ENCODE data around the gene CALCOCO1. TPM values are rescaled to one million over a fixed set of nuclear protein-coding genes. Genes with fewer than 3 reads are reported as not detected.

Gene CALCOCO1
- polyA plus RNA-seq, 3 donors = 60.1 to 238 (median 69.6) TPM

DNA sequence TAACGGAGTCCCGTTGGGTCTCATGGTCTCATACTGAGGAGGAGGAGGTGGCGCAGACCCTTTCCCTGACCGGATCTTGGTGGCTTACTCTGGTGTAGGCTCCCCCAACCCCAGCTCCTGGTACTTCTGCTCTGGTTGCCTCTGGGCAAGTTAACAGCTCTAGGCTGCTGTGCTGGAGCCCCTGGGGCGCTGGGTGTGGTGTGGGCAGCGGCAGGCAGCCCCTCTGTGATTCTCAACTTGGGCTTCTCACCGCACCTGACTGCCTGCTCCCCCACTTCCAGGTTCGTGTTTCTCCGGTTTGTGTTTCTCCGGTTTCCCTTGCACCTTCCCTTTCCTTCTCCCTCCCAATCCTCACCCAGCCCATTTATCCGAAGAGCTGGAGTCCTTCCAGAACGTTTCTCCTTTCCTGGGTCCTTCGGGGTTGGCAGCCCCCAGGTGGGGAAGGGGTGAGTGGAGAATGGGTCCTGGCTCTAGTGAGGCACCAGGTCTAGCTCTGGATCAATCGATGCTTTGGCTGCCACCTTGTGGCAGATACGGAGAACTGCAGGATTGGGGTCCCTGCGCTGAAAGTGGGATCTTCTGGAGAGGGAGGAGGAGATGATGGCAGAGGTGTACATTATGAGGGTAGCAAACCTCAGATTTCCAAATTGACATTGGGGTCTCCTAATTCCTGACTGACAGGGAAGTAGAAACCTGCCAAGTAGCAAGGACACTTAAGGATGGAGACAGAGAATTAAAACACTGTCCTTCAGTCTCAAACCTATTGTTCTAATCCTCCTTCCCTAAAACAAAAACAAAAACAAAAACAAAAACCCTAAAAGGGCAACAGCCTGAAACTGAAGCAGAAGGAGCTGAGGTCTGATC, 16.2 kb upstream of the CALCOCO1 start:
- peak overlapping the region in 1 of 2 donors; percentile 84 for H3K4me3 Mint-ChIP-seq
- no peaks in the 10 kb centered on the region for H4K20me1 ChIP-seq (ENCODE audit: insufficient read depth, low read length)
- H3K4me2 ChIP-seq (replicated peaks; ENCODE audit: extremely low read depth, low read length, poor library complexity, severe bottlenecking) = peak overlapping the region; percentile 61
- intact Hi-C loops (cut with micrococcal nuclease) = loop anchor here in 1 of 2 donors (2.0 kb wide), 1 partner anchor 41 kb away; no protein-coding TSS in a partner anchor
- H3K9me3 Mint-ChIP-seq = peaks cover 0 to 8% (median 2%) of the 10 kb centered on the region in 7 donors
- peak overlapping the region; percentile 78 for H2AFZ ChIP-seq (ENCODE audit: insufficient read depth, low read depth, low read length, poor library complexity, severe bottlenecking)
- peaks cover 0 to 25% of the 10 kb centered on the region in 2 donors for H3K9me3 ChIP-seq (replicated peaks in 1 of 2; ENCODE audit: control insufficient read depth in 1 of 2, insufficient read depth in 1 of 2, low read length in 2 of 2)
- peaks cover 50 to 86% of the 10 kb centered on the region in 2 donors for H3K27me3 ChIP-seq (ENCODE audit: control insufficient read depth in 2 of 2, insufficient read depth in 2 of 2, low read length in 2 of 2)
- no peaks in the 10 kb centered on the region for H3K36me3 ChIP-seq (replicated peaks in 1 of 2; ENCODE audit: control insufficient read depth in 1 of 2, insufficient read depth in 2 of 2, low read length in 2 of 2)
- TF ChIP-seq, protein P1, sequence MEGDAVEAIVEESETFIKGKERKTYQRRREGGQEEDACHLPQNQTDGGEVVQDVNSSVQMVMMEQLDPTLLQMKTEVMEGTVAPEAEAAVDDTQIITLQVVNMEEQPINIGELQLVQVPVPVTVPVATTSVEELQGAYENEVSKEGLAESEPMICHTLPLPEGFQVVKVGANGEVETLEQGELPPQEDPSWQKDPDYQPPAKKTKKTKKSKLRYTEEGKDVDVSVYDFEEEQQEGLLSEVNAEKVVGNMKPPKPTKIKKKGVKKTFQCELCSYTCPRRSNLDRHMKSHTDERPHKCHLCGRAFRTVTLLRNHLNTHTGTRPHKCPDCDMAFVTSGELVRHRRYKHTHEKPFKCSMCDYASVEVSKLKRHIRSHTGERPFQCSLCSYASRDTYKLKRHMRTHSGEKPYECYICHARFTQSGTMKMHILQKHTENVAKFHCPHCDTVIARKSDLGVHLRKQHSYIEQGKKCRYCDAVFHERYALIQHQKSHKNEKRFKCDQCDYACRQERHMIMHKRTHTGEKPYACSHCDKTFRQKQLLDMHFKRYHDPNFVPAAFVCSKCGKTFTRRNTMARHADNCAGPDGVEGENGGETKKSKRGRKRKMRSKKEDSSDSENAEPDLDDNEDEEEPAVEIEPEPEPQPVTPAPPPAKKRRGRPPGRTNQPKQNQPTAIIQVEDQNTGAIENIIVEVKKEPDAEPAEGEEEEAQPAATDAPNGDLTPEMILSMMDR (IDR thresholded peaks at IDR 0.05) = peak; percentile 97
- H3K4me3 ChIP-seq (replicated peaks in 1 of 3; ENCODE audit: low read depth in 2 of 3, low read length in 3 of 3) = peak overlapping the region in 1 of 3 experiments; percentile 39
- 11% methylated on average over 9 of the region's 16 CpGs for WGBS (ENCODE audit: insufficient coverage)
- no peak overlapping the region for H3K9ac ChIP-seq (ENCODE audit: insufficient read depth, low read length, poor library complexity, severe bottlenecking)
- no peak overlapping the region for H3K27ac ChIP-seq (ENCODE audit: low read depth in 1 of 2, low read length in 2 of 2)
- H3K4me1 Mint-ChIP-seq = peaks cover 23% of the 10 kb centered on the region
- H3K4me1 ChIP-seq (ENCODE audit: control insufficient read depth in 1 of 2, insufficient read depth in 2 of 2, low read length in 2 of 2) = peaks cover 0 to 13% of the 10 kb centered on the region in 2 donors
- H3K79me2 ChIP-seq (ENCODE audit: insufficient read depth, low read length) = no peaks in the 10 kb centered on the region
- no peak overlapping the region for H3K27ac Mint-ChIP-seq
- peaks cover 0 to 42% (median 39%) of the 10 kb centered on the region in 3 donors for H3K27me3 Mint-ChIP-seq (ENCODE audit: low read depth in 3 of 3)
- H3K36me3 Mint-ChIP-seq = peaks cover 0 to 2% of the 10 kb centered on the region in 2 donors
- DNase-seq = peak; percentile 45 to 64 (median 54)

GRCh38 chr12:53740130-53740491, 12.9 kb upstream of the CALCOCO1 start:
- Mint-ChIP-seq H3K27me3 (ENCODE audit: low read depth in 3 of 3) (peaks cover 8 to 70% (median 32%) of the 10 kb centered on the region in 3 donors), H3K9me3 (peaks cover 0 to 7% (median 0%) of the 10 kb centered on the region in 7 donors), H3K4me1 (peaks cover 22% of the 10 kb centered on the region), H3K27ac (no peak overlapping the region), H3K4me3 (no peak overlapping the region), H3K36me3 (peaks cover 0 to 3% of the 10 kb centered on the region in 2 donors)
- Histone ChIP-seq H3K27ac (ENCODE audit: low read depth in 1 of 2, low read length in 2 of 2) (no peak overlapping the region), H3K27me3 (ENCODE audit: control insufficient read depth in 2 of 2, insufficient read depth in 2 of 2, low read length in 2 of 2) (peaks cover 65 to 85% of the 10 kb centered on the region in 2 donors), H3K79me2 (ENCODE audit: insufficient read depth, low read length) (no peaks in the 10 kb centered on the region), H4K20me1 (ENCODE audit: insufficient read depth, low read length) (no peaks in the 10 kb centered on the region), H3K4me3 (replicated peaks in 1 of 3; ENCODE audit: low read depth in 2 of 3, low read length in 3 of 3) (no peak overlapping the region), H3K36me3 (replicated peaks in 1 of 2; ENCODE audit: control insufficient read depth in 1 of 2, insufficient read depth in 2 of 2, low read length in 2 of 2) (no peaks in the 10 kb centered on the region), H2AFZ (ENCODE audit: insufficient read depth, low read depth, low read length, poor library complexity, severe bottlenecking) (no peak overlapping the region), H3K9me3 (replicated peaks in 1 of 2; ENCODE audit: control insufficient read depth in 1 of 2, insufficient read depth in 1 of 2, low read length in 2 of 2) (peaks cover 0 to 36% of the 10 kb centered on the region in 2 donors), H3K4me2 (replicated peaks; ENCODE audit: extremely low read depth, low read length, poor library complexity, severe bottlenecking) (no peak overlapping the region), H3K4me1 (ENCODE audit: control insufficient read depth in 1 of 2, insufficient read depth in 2 of 2, low read length in 2 of 2) (peaks cover 0 to 10% of the 10 kb centered on the region in 2 donors), H3K9ac (ENCODE audit: insufficient read depth, low read length, poor library complexity, severe bottlenecking) (no peak overlapping the region)
- TF ChIP-seq, protein P1 (IDR thresholded peaks at IDR 0.05) = no peak
- WGBS (ENCODE audit: insufficient coverage) = 76% methylated on average over 3 of the region's 3 CpGs
- intact Hi-C loops (cut with micrococcal nuclease) = no loop called here
- no peak for DNase-seq
